Left lobe of liver (tissue), 2 donors: ENCODE results near the gene SLC41A3. TPM values are rescaled to one million over a fixed set of nuclear protein-coding genes. Genes with fewer than 3 reads are reported as not detected.

Experiments used
- ATAC-seq: fragments of 200-7000 bp; cut with Tn5 transposase; one replicate; pipeline ENCODE4 v1.9.1; 2020; ENCODE audit warnings: mild to moderate bottlenecking, moderate library complexity
- DNase-seq: peaks from one replicate; pipeline ENCODE4 v3.0.0-alpha.2; 2020; ENCODE audit warnings: low spot score
- total RNA-seq: library from RNA; stranded (reverse); gene quantifications from one replicate; pipeline ENCODE4 v1.2.1, GENCODE V29; 2021
- donor health status: DM: no; HTN: no; CAD: no; lungs with moderate emphysema.
- donor health status: DM: no; HTN: yes; CAD: no.

SLC41A3 gene
- 15.7 TPM for total RNA-seq

GRCh38 chr3:126083913-126084767, at the start of gene SLC41A3:
Gene SLC41A3 (minus strand): TSS chr3:126084124. CDS start chr3:126068219, 15,905 bp downstream.
- DNase-seq (peak; percentile 94), ATAC-seq (peak; percentile 96)

- DNase-seq (peak; percentile 46), ATAC-seq (no peak)
Measured at GRCh38 chr3:126133606-126134005, 49.7 kb upstream of the SLC41A3 start.

GRCh38 chr3:126132751-126133511, 49.0 kb upstream of the SLC41A3 start:
- no peak for ATAC-seq
- peak; percentile 39 for DNase-seq

DNA sequence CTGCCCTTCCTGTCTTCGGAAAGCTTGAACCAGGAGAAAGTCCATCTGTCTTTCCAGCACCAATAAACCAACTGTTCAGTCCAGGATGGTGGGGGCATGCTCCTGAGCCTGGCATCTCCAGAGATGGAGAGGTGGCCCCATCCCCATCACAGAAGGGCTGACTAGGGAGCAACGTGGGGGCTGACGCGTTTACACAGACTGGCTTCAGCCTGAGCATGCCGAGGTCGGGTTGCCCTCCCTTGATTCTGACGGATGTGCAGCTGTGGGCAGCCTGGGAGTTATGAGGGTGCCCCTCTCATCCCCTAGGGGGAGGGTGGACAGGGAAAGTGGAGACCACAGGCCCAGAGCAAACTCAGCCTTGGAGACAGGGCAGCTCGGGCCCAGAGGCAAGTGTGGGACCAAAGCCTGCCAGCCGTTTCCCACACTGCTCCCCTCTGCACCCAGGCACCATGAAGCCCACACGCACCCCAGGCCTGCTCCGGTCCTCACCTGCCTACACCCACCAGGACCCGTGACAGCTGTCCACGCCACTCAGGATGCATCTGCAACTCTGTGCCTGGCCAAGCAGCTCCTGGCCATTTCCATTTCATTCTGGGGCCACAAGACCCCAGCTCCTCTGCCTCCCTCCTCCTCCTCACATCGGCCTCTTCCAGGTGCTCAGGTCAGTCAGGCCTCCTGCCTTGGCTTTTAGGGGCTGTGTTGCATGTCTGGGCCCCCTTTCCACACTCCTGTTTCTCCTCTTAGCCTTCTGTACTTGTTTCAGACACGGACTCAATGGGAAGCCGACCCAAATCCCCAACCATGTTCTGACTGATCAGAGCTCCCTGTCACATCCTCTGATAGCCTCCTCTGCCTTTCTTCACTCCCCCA, 48.2 kb upstream of the SLC41A3 start:
- no peak for ATAC-seq
- peak; percentile 44 for DNase-seq

- ATAC-seq (no peak), DNase-seq (peak; percentile 45)
Measured at GRCh38 chr3:126130981-126131745, 47.2 kb upstream of the SLC41A3 start.

DNA sequence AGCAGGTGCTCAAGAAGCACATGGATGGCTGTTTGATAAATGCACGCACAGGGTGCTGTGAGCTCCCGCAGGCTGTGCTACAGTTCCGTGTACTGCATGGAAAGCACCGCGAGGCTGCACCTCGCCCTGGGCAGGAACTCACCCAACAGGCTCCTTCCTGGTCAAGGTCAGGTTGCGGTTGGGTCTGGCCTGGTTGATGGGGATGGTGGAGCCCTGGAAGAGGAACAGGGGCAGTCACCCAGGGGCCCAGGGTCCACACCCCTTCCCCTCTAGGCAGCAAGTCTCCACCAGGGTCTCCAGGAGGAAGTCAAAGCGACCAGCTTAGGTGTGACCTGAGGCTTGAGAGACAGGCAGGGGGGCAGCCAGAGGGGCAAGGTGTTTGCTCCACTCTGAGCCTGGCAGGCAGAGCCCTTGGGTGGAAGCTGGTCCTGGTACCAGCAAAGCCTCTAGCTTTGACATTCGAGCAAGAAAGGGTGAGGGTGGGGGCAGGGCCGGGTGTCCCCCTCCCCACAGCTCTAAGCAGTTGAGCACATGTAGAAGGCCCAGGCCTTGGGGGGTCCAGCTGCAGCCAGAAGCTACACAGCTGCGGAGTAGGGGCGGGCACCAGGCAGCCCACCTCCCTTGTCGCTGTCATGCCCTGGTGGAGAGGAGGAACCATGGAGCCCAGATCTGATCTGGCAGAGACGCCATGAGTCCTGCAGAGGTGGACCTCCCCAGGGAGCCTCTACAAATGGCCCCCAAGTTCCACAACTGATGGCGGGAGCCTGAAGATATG, 46.3 kb upstream of the SLC41A3 start:
- peak; percentile 39 for DNase-seq
- no peak for ATAC-seq

DNA sequence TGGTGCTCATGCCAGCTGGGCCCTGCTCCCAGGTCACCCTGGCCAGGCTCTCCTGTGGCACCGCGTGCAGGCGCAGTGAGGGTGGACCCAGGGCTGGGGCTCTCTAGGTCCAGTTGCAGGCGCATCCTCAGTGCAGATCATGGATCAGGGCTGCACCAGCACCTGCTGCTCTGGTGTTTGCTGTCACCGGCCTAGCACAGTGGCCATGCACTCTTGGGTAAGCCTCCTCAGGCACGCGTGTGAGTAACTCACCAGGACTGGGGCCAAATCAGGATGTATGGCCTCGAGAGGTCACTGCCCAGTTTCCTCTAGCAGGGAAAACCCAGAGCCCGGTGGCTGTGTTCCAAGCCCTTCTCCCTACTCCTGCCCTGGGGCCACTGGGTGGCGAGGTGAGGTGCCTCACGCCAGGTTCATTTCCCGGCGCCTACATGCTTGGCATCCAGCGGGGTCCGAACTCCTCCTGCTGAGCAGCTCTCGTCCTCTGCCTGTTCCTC, 45.5 kb upstream of the SLC41A3 start:
- ATAC-seq (peak; percentile 4), DNase-seq (peak; percentile 56)

DNA sequence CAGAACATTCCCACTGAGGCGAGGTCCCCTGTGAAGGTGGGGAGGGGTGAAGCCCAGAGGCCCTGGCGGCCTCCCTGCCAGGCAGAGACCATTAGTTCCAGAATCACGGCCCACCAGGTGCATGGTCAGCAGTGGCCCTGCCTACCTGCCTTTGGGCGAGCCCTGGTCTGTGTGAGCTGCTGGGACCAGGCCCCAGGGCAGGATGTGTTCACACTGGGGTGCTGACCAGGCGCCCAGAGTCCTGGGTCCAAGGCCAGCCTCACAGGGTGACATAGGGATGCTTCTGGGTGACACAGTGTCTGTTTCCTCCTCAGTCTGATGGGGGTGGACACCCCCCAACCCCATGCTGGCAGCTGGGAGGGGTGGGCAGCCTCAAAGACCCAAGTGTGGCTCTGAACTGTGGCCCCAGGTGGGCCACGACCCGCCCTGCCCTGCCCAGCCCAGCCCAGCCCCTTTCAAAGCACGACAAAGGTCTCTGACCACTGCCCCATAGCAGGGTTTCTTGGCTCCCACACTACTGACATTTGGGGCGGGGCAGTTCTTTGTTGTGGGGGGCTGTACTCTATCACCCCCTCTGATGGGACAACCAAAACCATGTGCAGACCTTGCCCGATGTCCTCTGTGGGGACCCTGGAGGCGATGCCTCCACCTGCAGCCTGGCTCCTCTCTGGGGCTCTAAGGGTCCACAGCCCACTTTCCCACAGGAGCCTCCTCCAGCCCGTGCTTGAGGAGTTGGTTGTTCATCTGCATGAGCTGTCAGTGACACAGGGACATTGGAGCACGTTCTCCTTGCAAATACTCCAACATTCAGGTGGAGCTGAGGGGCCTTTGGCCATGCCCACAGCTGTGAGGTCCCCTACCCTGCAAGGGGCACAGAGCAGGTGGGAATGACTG, 44.8 kb upstream of the SLC41A3 start:
- ATAC-seq (no peak), DNase-seq (peak; percentile 42)

DNA sequence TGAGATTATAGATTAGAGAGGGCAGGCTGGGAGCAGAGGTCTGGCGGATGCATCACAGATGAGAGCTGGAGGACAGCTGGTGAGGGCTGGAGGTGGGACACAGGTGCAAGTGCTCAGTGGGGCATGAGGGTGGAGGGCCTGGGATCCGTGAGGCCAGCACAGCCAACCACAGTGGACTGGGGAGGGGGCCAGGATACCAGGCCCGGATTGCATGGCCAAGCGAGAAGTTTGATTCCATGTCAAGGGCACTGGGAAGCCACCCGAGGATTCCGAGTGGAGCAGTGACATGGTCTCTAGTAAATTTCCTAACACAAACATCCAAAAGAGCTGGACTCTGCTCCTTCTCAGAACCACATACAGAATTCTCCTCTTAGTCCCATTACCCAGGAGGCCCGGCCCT, 44.0 kb upstream of the SLC41A3 start:
- ATAC-seq, result no peak

DNA sequence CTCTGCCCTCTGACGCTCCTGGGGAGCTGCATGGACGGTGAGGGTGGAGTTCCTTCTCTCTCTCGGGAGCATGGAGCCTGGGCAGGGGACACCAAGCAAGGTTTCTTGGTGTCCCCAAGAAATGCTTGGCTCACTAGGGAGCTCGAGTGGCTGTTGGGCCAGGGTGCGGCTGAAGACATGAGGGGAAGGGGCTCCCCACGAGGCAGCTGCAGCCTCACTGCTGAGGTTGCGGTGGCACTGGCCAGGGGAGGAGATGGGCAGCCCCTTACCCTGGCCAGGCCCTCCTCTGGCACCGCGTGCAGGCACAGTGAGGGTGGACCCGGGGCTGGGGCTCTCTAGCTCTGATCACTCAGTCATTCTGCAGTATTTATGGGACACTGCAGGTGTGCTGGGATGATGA, 43.5 kb upstream of the SLC41A3 start:
- ATAC-seq, result no peak
- peak; percentile 42 for DNase-seq

More for the DNA sequence above, 44.0 kb upstream of the SLC41A3 start:
- DNase-seq, result peak; percentile 44

DNA sequence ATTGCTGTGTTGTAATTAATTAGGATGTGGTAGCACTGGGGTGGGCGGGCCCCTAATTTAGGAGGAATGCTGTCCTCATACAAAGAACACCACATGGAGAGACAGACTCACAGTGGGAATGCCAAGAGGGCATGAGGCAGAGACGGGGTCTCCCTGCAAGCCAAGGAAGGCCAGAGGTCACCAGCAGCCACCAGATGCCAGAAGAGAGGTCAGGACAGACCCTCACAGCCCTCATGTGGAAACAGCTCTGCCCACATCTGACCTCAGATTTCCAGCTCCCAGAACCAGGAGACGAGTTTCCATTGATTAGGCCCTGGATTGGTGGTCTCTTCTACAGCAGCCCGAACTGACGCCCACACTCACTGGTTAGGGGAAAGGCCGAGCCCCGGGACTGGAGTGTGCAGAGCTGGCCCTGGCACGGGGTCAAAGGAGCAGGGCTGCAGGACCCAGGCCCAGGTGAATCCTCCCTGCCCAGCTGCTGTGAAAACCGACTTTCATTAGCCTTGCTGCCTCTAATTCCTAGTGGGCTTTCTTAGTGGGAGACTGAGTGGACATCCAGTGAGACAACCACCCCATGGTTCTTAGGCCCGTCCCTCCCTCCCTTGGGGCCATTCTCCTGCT, 43.0 kb upstream of the SLC41A3 start:
- DNase-seq (peak; percentile 47), ATAC-seq (no peak)

DNA sequence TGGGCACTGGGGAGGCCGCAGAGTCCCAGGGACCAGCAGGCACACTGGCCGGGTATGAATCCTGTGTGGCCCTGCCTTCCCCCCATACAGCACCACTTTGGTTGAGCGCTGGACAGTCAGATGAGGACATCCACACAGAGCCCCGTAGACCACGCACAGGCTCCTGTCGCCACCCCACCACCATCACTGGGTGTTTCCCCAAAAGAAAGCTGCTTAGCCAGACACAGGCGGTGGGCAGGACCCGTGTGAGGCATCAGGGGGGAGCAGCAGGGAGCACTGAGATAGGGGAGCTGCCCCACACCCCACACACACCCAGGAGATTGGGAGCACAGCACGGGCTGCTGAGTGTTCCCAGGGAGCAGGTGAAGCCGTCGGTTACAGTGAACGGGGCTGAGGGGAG, 42.4 kb upstream of the SLC41A3 start:
- ATAC-seq, result peak; percentile 1

GRCh38 chr3:126125781-126126251, 41.9 kb upstream of the SLC41A3 start:
- ATAC-seq, result no peak
- peak; percentile 42 for DNase-seq

More for the DNA sequence above, 42.4 kb upstream of the SLC41A3 start:
- peak; percentile 37 for DNase-seq

DNA sequence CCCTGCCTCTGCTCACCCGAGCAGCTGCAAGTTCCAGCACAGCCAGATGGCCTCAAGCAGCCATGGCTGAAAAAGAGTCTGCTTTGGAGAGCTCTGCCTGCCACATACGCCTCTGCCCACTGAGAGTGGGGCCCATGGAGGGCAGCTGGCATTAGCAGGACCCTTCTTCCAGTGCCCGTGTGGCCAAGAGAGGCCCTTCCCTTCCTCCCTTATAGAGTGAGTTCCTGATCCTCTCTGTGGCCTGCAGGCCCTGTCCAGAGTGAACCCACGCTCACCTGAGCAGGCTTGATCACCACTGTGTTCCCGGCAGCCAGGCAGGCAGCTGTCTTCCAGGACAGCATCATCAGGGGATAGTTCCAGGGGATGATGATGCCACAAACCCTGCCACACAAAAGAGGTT, 41.4 kb upstream of the SLC41A3 start:
- DNase-seq, result peak; percentile 39
- ATAC-seq, result no peak

- no peak for ATAC-seq
- no peak for DNase-seq
Measured at GRCh38 chr3:126124896-126125295, 41.0 kb upstream of the SLC41A3 start.

GRCh38 chr3:126124148-126124868, 40.4 kb upstream of the SLC41A3 start:
- DNase-seq (peak; percentile 47), ATAC-seq (peak; percentile 22)

DNA sequence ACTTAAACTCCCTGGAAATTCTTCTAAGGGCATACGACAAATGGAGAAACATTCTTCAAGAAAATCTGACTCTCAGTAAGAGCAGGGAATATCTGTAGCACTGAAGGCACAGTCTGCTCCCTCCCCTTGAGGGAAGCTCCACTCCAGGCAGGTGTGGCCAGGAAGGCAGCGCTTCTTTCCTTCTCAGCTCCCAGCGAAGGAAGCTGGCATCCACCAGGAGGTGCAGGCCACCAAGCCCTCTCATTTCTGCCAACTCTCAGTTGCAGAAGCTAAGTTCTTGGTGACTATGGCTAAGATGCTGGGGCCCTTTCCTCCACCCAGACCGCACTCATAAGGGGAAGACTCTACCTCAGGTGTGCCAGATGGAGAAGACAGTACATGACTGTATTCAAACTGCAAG, 37.7 kb upstream of the SLC41A3 start:
- DNase-seq, result peak; percentile 16

More for the DNA sequence above, 37.7 kb upstream of the SLC41A3 start:
- ATAC-seq, result no peak
